ENCODE results near the gene NUP133. TPM values are rescaled to one million over a fixed set of nuclear protein-coding genes. Genes with fewer than 3 reads are reported as not detected.

The NUP133 gene
- total RNA-seq, 3 donors from 2014 or later, result 29.4 to 48.4 (median 31.8) TPM

GRCh38 chr1:229461032-229461668 lies 47.0 kb downstream of the NUP133 start:
- H3K4me1 ChIP-seq, result no peaks in the 10 kb centered on the region
- H3K4me3 ChIP-seq, result no peak overlapping the region
- no peak for DNase-seq (ENCODE audit: low spot score in 2 of 2)
- H3K9me3 ChIP-seq, result no peaks in the 10 kb centered on the region
- H3K27ac ChIP-seq, result no peak overlapping the region
- H3K27me3 ChIP-seq, result no peaks in the 10 kb centered on the region
- TF ChIP-seq POLR2AphosphoS5 (IDR thresholded peaks at IDR 0.05) (no peak), CTCF (IDR thresholded peaks at IDR 0.05) (no peak), POLR2A (IDR thresholded peaks at IDR 0.05) (no peak)
- peaks cover 4% of the 10 kb centered on the region for H3K36me3 ChIP-seq
- intact Hi-C loops (cut with DNase I; ENCODE audit: low total_unique reads), result no loop called here

- DNase-seq (ENCODE audit: low spot score in 2 of 2), result no peak
- TF ChIP-seq POLR2AphosphoS5 (IDR thresholded peaks at IDR 0.05), result no peak
- Histone ChIP-seq H3K36me3 (peaks cover 4% of the 10 kb centered on the region), H3K4me3 (no peak overlapping the region), H3K27me3 (no peaks in the 10 kb centered on the region), H3K9me3 (no peaks in the 10 kb centered on the region), H3K4me1 (no peaks in the 10 kb centered on the region), H3K27ac (no peak overlapping the region)
- intact Hi-C loops (cut with DNase I; ENCODE audit: low total_unique reads), result no loop called here
Measured at GRCh38 chr1:229459815-229460214, 48.3 kb downstream of the NUP133 start.

GRCh38 chr1:229457436-229457835 lies 50.7 kb downstream of the NUP133 start:
- H3K4me1 ChIP-seq, result no peaks in the 10 kb centered on the region
- no peak overlapping the region for H3K27ac ChIP-seq
- H3K36me3 ChIP-seq, result no peaks in the 10 kb centered on the region
- no peaks in the 10 kb centered on the region for H3K9me3 ChIP-seq
- DNase-seq (ENCODE audit: low spot score in 2 of 2), result no peak
- no peak overlapping the region for H3K4me3 ChIP-seq
- intact Hi-C loops (cut with DNase I; ENCODE audit: low total_unique reads), result no loop called here
- no peaks in the 10 kb centered on the region for H3K27me3 ChIP-seq
- no peak for TF ChIP-seq POLR2AphosphoS5 (IDR thresholded peaks at IDR 0.05)
- no peak for TF ChIP-seq POLR2A (IDR thresholded peaks at IDR 0.05)
- TF ChIP-seq CTCF (IDR thresholded peaks at IDR 0.05), result no peak

- H3K9me3 ChIP-seq, result no peaks in the 10 kb centered on the region
- TF ChIP-seq POLR2A (IDR thresholded peaks at IDR 0.05), result no peak
- TF ChIP-seq CTCF (IDR thresholded peaks at IDR 0.05), result no peak
- TF ChIP-seq POLR2AphosphoS5 (IDR thresholded peaks at IDR 0.05), result no peak
- H3K4me1 ChIP-seq, result no peaks in the 10 kb centered on the region
- H3K4me3 ChIP-seq, result no peak overlapping the region
- intact Hi-C loops (cut with DNase I; ENCODE audit: low total_unique reads), result no loop called here
- no peaks in the 10 kb centered on the region for H3K36me3 ChIP-seq
- no peak for DNase-seq (ENCODE audit: low spot score in 2 of 2)
- no peak overlapping the region for H3K27ac ChIP-seq
- H3K27me3 ChIP-seq, result no peaks in the 10 kb centered on the region
Measured at GRCh38 chr1:229456016-229456415, 52.1 kb downstream of the NUP133 start.

GRCh38 chr1:229454056-229454455 lies 54.1 kb downstream of the NUP133 start:
- TF ChIP-seq CTCF (IDR thresholded peaks at IDR 0.05), result no peak
- TF ChIP-seq POLR2AphosphoS5 (IDR thresholded peaks at IDR 0.05), result no peak
- no peak for TF ChIP-seq POLR2A (IDR thresholded peaks at IDR 0.05)
- Histone ChIP-seq H3K36me3 (no peaks in the 10 kb centered on the region), H3K27ac (no peak overlapping the region), H3K4me1 (no peaks in the 10 kb centered on the region), H3K9me3 (no peaks in the 10 kb centered on the region), H3K4me3 (no peak overlapping the region), H3K27me3 (no peaks in the 10 kb centered on the region)
- intact Hi-C loops (cut with DNase I; ENCODE audit: low total_unique reads), result no loop called here
- DNase-seq (ENCODE audit: low spot score in 2 of 2), result no peak

Data from breast epithelium (tissue), 4 donors.